ENCODE results near the gene NIPSNAP2. TPM values are rescaled to one million over a fixed set of nuclear protein-coding genes. Genes with fewer than 3 reads are reported as not detected.

Gene NIPSNAP2
- polyA plus RNA-seq, 1 of the 3 experiments (the other 2 are of a cell fraction) = 57.5 TPM

DNA sequence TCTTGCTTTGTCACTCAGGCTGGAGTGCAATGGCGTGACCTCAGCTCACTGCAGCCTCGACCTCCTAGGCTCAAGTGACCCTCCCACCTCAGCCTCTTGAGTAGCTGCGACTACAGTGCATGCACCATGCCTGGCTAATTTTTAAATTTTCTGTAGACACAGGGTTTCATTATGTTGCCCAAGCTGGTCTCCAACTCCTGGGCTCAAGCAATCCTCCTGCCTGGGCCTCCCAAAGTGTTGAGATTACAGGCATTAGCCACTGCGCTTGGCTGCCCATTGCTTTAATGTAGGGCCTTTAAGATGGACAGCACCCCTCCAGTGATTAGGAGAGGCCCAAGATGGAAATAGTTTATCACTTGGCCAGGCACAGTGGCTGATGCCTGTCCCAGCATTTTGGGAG is 39.4 kb downstream of the NIPSNAP2 start:
- H4K20me1 ChIP-seq (ENCODE audit: insufficient read depth) = no peaks in the 10 kb centered on the region
- H3K4me1 ChIP-seq (ENCODE audit: control insufficient read depth in 1 of 2, insufficient read depth in 2 of 2, low read depth in 1 of 2, low read length in 1 of 2) = no peaks in the 10 kb centered on the region
- H3K4me2 ChIP-seq = no peak overlapping the region
- WGBS (ENCODE audit: low lambda C conversion rate) = 89% methylated on average over 4 of the region's 4 CpGs
- H3K27me3 ChIP-seq (ENCODE audit: insufficient read depth) = no peaks in the 10 kb centered on the region
- peaks cover 6% of the 10 kb centered on the region for H3F3A ChIP-seq (replicated peaks; ENCODE audit: insufficient read depth)
- no peaks in the 10 kb centered on the region for H3K9me2 ChIP-seq
- ChIA-PET CTCF (interaction anchor here (0.7 to 6.9 kb wide), 5 partner anchors 15 to 70 kb away, joined by 4 to 67 read pairs (median 4); no protein-coding TSS in a partner anchor), POLR2A (no interaction called here)
- peaks cover 5 to 11% of the 10 kb centered on the region in 2 experiments for H3K36me3 ChIP-seq (replicated peaks in 1 of 2; ENCODE audit: control insufficient read depth in 1 of 2, insufficient read depth in 2 of 2, low read length in 1 of 2)
- H3K79me2 ChIP-seq (ENCODE audit: insufficient read depth) = no peaks in the 10 kb centered on the region
- H3K27ac ChIP-seq (ENCODE audit: low read depth in 2 of 2, low read length in 1 of 2) = no peak overlapping the region
- no peak for DNase-seq
- H3K9me3 ChIP-seq = no peaks in the 10 kb centered on the region
- no peak overlapping the region for H2AFZ ChIP-seq (ENCODE audit: low read depth)
- H3K4me3 ChIP-seq (ENCODE audit: low read depth in 2 of 2, low read length in 1 of 2) = no peak overlapping the region
- H3K9ac ChIP-seq = no peak overlapping the region
- TF ChIP-seq FOSL2 (IDR thresholded peaks at IDR 0.05; ENCODE audit: borderline replicate concordance, low read depth) = no peak
- TF ChIP-seq USF2 (IDR thresholded peaks at IDR 0.05; ENCODE audit: borderline replicate concordance, low read depth, low read length) = no peak
- no peak for TF ChIP-seq USF1 (IDR thresholded peaks at IDR 0.05; ENCODE audit: borderline replicate concordance, low read depth)
- TF ChIP-seq, protein P1, sequence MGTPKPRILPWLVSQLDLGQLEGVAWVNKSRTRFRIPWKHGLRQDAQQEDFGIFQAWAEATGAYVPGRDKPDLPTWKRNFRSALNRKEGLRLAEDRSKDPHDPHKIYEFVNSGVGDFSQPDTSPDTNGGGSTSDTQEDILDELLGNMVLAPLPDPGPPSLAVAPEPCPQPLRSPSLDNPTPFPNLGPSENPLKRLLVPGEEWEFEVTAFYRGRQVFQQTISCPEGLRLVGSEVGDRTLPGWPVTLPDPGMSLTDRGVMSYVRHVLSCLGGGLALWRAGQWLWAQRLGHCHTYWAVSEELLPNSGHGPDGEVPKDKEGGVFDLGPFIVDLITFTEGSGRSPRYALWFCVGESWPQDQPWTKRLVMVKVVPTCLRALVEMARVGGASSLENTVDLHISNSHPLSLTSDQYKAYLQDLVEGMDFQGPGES (IDR thresholded peaks at IDR 0.05; ENCODE audit: low read depth, low read length) = no peak
- no peak for TF ChIP-seq GATA2 (CRISPR knock-in tag; IDR thresholded peaks at IDR 0.05)
- TF ChIP-seq POLR2AphosphoS5 (IDR thresholded peaks at IDR 0.05; ENCODE audit: low read depth, low read length) = no peak
- TF ChIP-seq RFX5 (IDR thresholded peaks at IDR 0.05; ENCODE audit: low read length) = no peak
- TF ChIP-seq SMC3 (IDR thresholded peaks at IDR 0.05; ENCODE audit: low read depth, low read length) = no peak
- TF ChIP-seq NFIC (IDR thresholded peaks at IDR 0.05; ENCODE audit: borderline replicate concordance) = no peak
- TF ChIP-seq YY1 (IDR thresholded peaks at IDR 0.05; ENCODE audit: low read depth) = no peak
- no peak for TF ChIP-seq JUND (IDR thresholded peaks at IDR 0.05)
- no peak for TF ChIP-seq MAX (IDR thresholded peaks at IDR 0.05; ENCODE audit: low read depth)

DNA sequence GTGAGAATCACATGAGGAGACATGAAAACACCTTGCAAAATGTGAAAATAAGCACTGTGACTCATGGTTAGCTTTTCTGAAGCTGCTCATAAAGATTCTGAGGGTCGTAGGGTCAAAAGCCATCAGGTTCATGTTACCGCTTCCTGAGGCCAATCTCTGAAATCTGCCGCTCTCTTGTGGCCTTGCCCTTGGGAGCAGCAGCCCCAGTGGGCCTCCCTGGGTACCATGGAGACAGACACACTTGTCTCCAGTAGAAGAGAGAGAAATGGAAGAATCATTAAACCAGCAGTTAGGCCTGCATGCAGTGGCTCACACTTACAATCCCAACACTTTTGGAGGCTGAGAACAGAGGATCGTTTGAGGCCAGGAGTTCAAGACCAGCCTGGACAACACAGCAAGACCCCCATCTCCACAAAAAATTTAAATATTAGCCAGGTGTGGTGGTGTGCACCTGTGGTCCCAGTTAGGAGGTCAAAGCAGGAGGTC is 42.8 kb downstream of the NIPSNAP2 start:
- H3K79me2 ChIP-seq (ENCODE audit: insufficient read depth) = no peaks in the 10 kb centered on the region
- H3K4me3 ChIP-seq (ENCODE audit: low read depth in 2 of 2, low read length in 1 of 2) = no peak overlapping the region
- H3K9me2 ChIP-seq = no peaks in the 10 kb centered on the region
- H3K27me3 ChIP-seq (ENCODE audit: insufficient read depth) = no peaks in the 10 kb centered on the region
- H3K27ac ChIP-seq (ENCODE audit: low read depth in 2 of 2, low read length in 1 of 2) = no peak overlapping the region
- no peak for DNase-seq
- no peak overlapping the region for H3K9ac ChIP-seq
- no peak overlapping the region for H3K4me2 ChIP-seq
- H3K9me3 ChIP-seq = no peaks in the 10 kb centered on the region
- no peak overlapping the region for H2AFZ ChIP-seq (ENCODE audit: low read depth)
- WGBS (ENCODE audit: low lambda C conversion rate) = 92% methylated on average over 4 of the region's 4 CpGs
- H3K36me3 ChIP-seq (replicated peaks in 1 of 2; ENCODE audit: control insufficient read depth in 1 of 2, insufficient read depth in 2 of 2, low read length in 1 of 2) = peaks cover 3 to 8% of the 10 kb centered on the region in 2 experiments
- ChIA-PET CTCF (interaction anchor here (0.9 to 6.9 kb wide), 9 partner anchors 13 to 366 kb away, joined by 3 to 67 read pairs (median 6); partner anchors contain the start of genes NIPSNAP2 and PSPH), POLR2A (interaction anchor here (0.8 kb wide), 1 partner anchor 58 kb away, joined by 4 read pairs; no protein-coding TSS in a partner anchor)
- H3F3A ChIP-seq (replicated peaks; ENCODE audit: insufficient read depth) = peaks cover 2% of the 10 kb centered on the region
- no peaks in the 10 kb centered on the region for H4K20me1 ChIP-seq (ENCODE audit: insufficient read depth)
- no peaks in the 10 kb centered on the region for H3K4me1 ChIP-seq (ENCODE audit: control insufficient read depth in 1 of 2, insufficient read depth in 2 of 2, low read depth in 1 of 2, low read length in 1 of 2)
- TF ChIP-seq NRF1 (IDR thresholded peaks at IDR 0.05; ENCODE audit: low read depth, low read length) = no peak
- no peak for TF ChIP-seq USF1 (IDR thresholded peaks at IDR 0.05; ENCODE audit: borderline replicate concordance, low read depth)
- TF ChIP-seq, protein P2, sequence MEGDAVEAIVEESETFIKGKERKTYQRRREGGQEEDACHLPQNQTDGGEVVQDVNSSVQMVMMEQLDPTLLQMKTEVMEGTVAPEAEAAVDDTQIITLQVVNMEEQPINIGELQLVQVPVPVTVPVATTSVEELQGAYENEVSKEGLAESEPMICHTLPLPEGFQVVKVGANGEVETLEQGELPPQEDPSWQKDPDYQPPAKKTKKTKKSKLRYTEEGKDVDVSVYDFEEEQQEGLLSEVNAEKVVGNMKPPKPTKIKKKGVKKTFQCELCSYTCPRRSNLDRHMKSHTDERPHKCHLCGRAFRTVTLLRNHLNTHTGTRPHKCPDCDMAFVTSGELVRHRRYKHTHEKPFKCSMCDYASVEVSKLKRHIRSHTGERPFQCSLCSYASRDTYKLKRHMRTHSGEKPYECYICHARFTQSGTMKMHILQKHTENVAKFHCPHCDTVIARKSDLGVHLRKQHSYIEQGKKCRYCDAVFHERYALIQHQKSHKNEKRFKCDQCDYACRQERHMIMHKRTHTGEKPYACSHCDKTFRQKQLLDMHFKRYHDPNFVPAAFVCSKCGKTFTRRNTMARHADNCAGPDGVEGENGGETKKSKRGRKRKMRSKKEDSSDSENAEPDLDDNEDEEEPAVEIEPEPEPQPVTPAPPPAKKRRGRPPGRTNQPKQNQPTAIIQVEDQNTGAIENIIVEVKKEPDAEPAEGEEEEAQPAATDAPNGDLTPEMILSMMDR (IDR thresholded peaks at IDR 0.05) = no peak
- TF ChIP-seq SIN3A (IDR thresholded peaks at IDR 0.05; ENCODE audit: borderline replicate concordance, low read depth, low read length) = no peak
- TF ChIP-seq, protein P1 (IDR thresholded peaks at IDR 0.05; ENCODE audit: low read depth, low read length) = no peak
- no peak for TF ChIP-seq TEAD4 (IDR thresholded peaks at IDR 0.05; ENCODE audit: borderline replicate concordance, insufficient read depth)
- TF ChIP-seq RFX5 (IDR thresholded peaks at IDR 0.05; ENCODE audit: low read length) = no peak
